Neutrophil (primary cell): ENCODE data around the gene CBFA2T3.
A peak's percentile ranks its signal among the peaks of the same experiment; 100 is the strongest.

Experiments
- H3K27ac ChIP-seq: fragments of 200-600 bp; sonication (generic); 2 replicates; pipeline ENCODE4 v1.5.1; 2016; ENCODE audit warnings: mild to moderate bottlenecking, moderate library complexity
- H3K27me3 ChIP-seq: fragments of 200-600 bp; sonication (generic); 2 replicates; pipeline ENCODE4 v1.6.0; 2016; ENCODE audit warnings: mild to moderate bottlenecking
- H3K36me3 ChIP-seq: fragments of 200-600 bp; sonication (generic); 2 replicates; pipeline ENCODE4 v1.5.1; 2017
- H3K4me1 ChIP-seq, 2 experiments: fragments of 200-600 bp in 1 of 2; sonication (generic) in 1 of 2; 1 replicate in 1 of 2; 2 replicates in 1 of 2; pipeline versions ENCODE4 v1.5.1 to v1.6.1; 2013 to 2016; ENCODE audit warnings: low read depth in 1 of 2, low read length in 1 of 2, mild to moderate bottlenecking in 1 of 2, moderate library complexity in 1 of 2; ENCODE audit not compliant: control insufficient read depth in 1 of 2, insufficient read depth in 1 of 2
- H3K4me3 ChIP-seq, 2 experiments: fragments of 200-600 bp in 1 of 2; sonication (generic) in 1 of 2; 1 replicate in 1 of 2; 2 replicates in 1 of 2; pipeline ENCODE4 v1.5.1; 2013 to 2016; ENCODE audit warnings: low read depth in 1 of 2, low read length in 1 of 2, mild to moderate bottlenecking in 1 of 2, moderate library complexity in 1 of 2
- H3K9me3 ChIP-seq: fragments of 200-600 bp; sonication (generic); 2 replicates; pipeline ENCODE4 v1.5.1; 2016
- CTCF ChIP-seq: fragments of 200-600 bp; sonication (generic); IDR thresholded peaks from 2 replicates; pipeline ENCODE4 v1.5.1; 2016; ENCODE audit warnings: antibody characterized with exemption

CBFA2T3 gene

GRCh38 chr16:88905563-88905962, 71.4 kb downstream of the CBFA2T3 start:
- Histone ChIP-seq H3K27ac (peak overlapping the region; percentile 43), H3K27me3 (no peaks in the 10 kb centered on the region)

GRCh38 chr16:88904676-88905365, 72.2 kb downstream of the CBFA2T3 start:
- no peak for TF ChIP-seq CTCF
- Histone ChIP-seq H3K9me3 (no peaks in the 10 kb centered on the region), H3K4me1 (peaks cover 13 to 14% of the 10 kb centered on the region in 2 experiments), H3K27ac (peak overlapping the region; percentile 43), H3K36me3 (peaks cover 25% of the 10 kb centered on the region), H3K27me3 (no peaks in the 10 kb centered on the region), H3K4me3 (no peak overlapping the region)

More at GRCh38 chr16:88905563-88905962, 71.4 kb downstream of the CBFA2T3 start:
- H3K4me1 ChIP-seq, result peaks cover 13 to 14% of the 10 kb centered on the region in 2 experiments
- no peaks in the 10 kb centered on the region for H3K9me3 ChIP-seq
- TF ChIP-seq CTCF, result no peak
- peaks cover 17% of the 10 kb centered on the region for H3K36me3 ChIP-seq
- H3K4me3 ChIP-seq, result no peak overlapping the region

- no peaks in the 10 kb centered on the region for H3K27me3 ChIP-seq
- H3K9me3 ChIP-seq, result no peaks in the 10 kb centered on the region
- H3K27ac ChIP-seq, result no peak overlapping the region
- no peak overlapping the region for H3K4me3 ChIP-seq
- peaks cover 40% of the 10 kb centered on the region for H3K36me3 ChIP-seq
- peaks cover 13 to 14% of the 10 kb centered on the region in 2 experiments for H3K4me1 ChIP-seq
- no peak for TF ChIP-seq CTCF
Measured at GRCh38 chr16:88903267-88903666, 73.7 kb downstream of the CBFA2T3 start.

- no peaks in the 10 kb centered on the region for H3K27me3 ChIP-seq
- no peak overlapping the region for H3K27ac ChIP-seq
- H3K4me3 ChIP-seq, result no peak overlapping the region
- no peak for TF ChIP-seq CTCF
- H3K36me3 ChIP-seq, result peaks cover 45% of the 10 kb centered on the region
- no peaks in the 10 kb centered on the region for H3K9me3 ChIP-seq
- peaks cover 13 to 14% of the 10 kb centered on the region in 2 experiments for H3K4me1 ChIP-seq
Measured at GRCh38 chr16:88902744-88903143, 74.3 kb downstream of the CBFA2T3 start.

GRCh38 chr16:88901718-88902337, 75.2 kb downstream of the CBFA2T3 start:
- Histone ChIP-seq H3K27ac (no peak overlapping the region), H3K9me3 (no peaks in the 10 kb centered on the region), H3K4me1 (peaks cover 13 to 14% of the 10 kb centered on the region in 2 experiments), H3K36me3 (peaks cover 54% of the 10 kb centered on the region), H3K27me3 (no peaks in the 10 kb centered on the region), H3K4me3 (no peak overlapping the region)
- TF ChIP-seq CTCF, result no peak
